HG03045 (cell line): ENCODE results near the gene PPFIA2.

ENCODE experiments used
- ATAC-seq: cut with Tn5 transposase; IDR thresholded peaks from one replicate; pipeline ENCODE4 v1.9.1; 2021; ENCODE audit warnings: mild to moderate bottlenecking, moderate library complexity; ENCODE audit not compliant: unreplicated experiment

Gene PPFIA2

GRCh38 chr12:81294325-81295190 is 464.6 kb downstream of the PPFIA2 start:
- no peak for ATAC-seq

DNA sequence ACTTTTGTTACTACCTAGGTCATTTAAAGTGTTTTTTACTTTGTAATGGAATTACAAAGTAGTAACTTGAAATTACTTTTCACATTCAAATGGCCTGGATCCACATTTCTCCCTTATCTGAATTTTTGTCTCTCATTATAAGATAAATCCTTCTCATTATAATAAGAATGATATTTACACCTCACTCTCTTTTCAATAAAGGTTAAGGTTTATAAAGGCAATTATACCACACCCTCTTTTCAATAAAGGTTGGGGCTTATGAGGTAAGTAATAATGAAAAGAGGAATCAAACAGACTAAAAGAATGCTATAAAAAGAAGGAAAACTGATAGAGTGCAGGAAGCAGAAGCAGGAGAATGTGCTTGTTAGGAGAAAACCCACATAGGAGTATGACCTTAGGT is 470.5 kb downstream of the PPFIA2 start:
- ATAC-seq = no peak

DNA sequence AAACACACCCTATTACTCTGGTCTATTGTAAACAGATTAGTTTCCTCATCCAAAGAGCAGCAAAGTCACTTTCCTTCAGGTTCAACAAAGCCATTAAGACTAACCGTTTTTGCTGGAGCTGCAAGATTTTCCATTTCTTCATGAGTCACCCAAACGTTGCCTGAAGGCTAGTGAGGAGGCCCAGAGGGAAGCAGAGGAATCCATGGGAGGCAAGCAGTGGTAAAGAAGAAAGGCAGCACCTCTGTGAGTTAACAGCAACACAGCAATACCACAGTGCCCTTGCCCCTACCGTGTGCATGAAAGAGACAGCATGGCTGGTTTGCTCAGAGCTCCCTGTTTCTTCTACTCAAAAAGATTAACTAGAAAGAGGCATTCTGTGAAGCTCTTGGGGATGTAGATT is 475.0 kb downstream of the PPFIA2 start:
- no peak for ATAC-seq

DNA sequence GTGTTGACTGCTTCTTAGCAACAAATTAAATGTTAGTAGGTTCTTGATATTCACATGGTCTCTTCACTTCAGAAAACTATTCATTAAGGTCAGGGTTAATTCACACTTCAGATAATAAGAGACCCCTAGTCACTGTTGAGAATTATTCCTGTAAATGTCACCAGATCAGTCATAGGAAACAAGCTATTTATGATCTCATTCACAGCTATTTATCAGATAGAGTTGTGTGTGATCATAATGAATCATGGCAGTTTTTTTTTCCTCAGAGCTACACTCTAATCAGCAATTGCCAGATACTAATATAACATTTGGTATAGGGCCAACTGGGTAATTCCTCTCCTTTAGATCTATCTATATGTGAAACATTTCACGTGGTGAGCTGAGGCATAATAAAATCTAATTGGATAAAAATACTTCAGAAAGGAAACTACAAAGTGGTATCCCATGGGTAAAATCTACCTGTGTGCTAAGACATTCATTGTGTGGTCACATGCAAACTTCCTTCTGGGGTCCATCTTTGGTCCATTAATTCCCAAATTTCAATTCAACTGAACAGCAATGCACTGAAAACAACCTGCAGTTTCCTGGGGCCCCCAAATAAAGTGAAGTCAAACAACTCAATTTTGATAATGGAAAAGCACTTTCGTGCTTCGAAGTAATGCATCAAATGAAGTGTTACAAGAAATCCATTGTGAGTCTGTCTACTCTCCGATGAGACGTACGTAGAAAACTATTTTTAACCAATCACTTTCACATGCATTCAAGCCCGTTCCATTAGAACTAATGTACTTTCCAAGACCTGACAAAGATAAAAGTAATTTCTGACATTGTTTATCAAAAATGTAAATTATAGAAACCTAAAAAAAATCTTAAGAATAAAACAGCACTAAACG is 484.3 kb downstream of the PPFIA2 start:
- ATAC-seq = no peak

DNA sequence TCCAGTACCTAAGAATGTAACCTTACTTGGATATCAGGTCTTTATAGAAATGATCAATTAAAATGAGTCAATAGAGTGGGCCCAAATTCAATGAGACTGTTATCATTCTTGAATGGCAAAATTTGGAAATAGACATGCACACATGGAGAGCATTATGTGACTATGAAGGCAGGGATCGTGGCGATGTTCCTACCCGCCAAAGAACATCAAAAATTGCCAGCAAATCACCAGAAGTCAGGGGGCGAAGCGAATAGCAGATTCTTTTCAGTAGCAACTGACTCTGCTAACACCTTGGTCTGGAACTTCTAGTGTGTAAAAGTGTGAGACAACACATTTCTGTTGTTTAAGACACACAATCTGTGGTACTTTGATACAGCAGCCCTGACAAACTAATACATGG is 488.8 kb downstream of the PPFIA2 start:
- no peak for ATAC-seq

DNA sequence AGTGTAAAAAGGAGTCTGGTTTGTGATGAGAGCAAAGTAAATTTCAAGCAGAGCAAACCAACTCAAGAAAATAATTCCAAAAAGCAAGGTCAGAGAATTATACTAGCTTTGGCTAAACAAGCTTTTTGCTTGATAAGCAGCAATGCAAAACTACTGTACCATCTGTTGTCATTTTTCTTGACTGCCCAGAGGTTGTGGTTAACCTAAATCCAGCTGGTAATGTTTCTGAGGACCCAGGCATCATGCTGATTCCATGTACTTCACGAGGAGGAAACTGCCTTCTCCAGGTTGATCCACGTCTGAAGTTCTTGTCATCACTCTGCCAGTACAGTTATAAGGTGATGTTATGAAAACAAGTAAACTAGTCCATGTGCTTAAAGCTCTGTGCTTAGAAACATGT is 496.1 kb downstream of the PPFIA2 start:
- no peak for ATAC-seq

DNA sequence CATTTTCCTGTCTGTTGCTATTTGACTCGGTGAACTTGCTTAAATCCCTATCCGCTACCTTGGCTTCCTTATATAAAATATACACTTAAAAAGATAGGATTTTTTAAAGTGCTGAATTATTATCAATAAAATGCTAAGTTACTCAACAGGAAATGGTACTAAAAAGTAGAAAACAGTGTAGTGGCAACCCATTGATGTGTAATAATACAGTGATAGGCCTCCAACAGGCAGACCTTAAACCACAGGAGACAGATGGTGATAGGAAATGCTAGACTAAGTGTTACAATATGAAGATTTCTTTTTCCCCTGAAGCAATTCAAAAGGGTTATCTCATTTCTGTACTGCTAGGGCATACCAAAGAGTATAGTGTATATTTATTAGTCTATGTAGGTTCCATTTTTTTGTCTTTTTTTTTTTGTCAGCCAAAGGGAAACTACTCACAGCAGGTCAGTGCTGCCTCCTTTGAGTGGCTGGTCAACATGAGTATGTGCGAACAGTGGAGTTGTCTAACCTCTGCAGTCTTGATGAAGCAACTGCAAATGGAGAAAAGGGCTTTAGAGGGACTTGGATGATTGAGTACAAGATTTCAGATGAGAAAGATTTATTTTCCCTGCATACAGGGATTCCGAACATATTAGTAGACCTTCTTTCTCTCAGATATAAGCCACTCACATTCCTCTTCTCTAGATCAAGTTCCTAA is 497.5 kb downstream of the PPFIA2 start:
- no peak for ATAC-seq

- no peak for ATAC-seq
These were observed 499.8 kb downstream of the PPFIA2 start for GRCh38 chr12:81259360-81259759.

GRCh38 chr12:81257947-81258551 is 501.1 kb downstream of the PPFIA2 start:
- ATAC-seq = no peak

DNA sequence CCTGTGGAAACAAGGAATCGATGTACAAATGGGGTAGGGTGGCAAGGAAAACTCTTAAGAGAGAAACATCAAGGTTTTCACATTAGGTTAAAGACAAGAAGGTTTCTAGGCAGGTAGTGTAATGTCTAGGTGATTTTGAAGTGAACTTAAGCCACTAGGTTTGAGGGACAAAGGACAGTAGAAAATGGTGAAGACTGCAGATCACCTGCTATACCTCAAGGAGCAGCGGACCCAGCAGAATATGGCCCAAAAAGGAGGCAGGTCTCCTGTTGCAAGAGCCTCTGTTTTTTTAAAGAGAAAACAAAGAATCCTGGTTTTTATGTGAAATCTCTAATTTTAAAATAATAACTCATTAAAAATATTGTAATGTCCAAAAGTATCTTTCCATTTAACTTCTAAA is 503.2 kb downstream of the PPFIA2 start:
- ATAC-seq = no peak

GRCh38 chr12:81255456-81255855 is 503.7 kb downstream of the PPFIA2 start:
- ATAC-seq = no peak

GRCh38 chr12:81253360-81253759 is 505.8 kb downstream of the PPFIA2 start:
- ATAC-seq = no peak

DNA sequence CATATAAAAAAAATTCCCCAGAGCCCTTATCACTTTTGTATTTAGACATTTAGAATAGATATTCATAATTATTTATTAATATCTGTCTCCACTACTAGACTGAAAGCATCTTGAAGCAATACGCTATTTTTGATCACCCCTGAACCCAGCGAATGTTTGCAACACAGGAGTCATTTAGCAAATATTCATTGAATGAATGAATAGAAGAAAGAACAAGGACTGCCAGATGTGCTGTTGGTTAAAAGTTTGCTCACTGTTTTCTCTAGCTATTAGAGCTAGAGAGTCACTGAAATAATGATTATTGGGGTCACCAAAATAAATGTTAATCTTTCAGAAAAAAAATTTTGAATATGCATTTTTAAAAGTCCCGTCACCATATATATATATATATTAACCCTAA is 506.9 kb downstream of the PPFIA2 start:
- ATAC-seq = no peak

GRCh38 chr12:81249976-81250375 is 509.2 kb downstream of the PPFIA2 start:
- no peak for ATAC-seq

DNA sequence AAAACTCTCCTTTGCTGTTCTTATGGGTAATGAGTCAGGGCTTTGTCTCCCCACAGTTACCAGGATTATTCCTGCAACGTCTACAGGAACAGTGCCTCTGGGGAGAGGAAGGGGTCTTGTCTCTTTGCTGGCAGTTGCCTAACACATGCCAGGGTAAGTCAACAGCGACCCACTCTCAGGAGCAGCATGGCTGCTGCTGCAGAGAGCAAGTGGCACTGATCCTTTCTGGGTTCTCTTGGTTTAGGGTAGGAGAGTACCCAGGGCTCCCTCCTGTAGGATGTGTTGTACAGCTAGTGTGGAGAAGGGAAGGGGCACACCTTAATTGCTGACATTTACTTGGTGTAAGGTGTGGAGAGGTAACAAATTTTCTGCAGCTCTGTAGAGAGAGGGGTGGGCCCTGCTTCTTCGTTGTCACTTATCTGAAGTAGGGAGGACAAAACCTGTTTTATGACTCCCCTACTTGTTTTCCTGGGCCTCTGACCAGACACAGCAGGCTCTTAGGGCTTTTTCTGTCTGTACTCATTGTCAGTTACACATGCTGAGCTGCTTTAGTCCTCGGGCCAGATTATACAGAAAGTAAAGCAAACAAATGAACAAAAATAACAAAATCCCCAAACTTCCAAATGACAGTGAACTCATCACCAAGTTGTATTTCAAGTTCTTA is 513.1 kb downstream of the PPFIA2 start:
- ATAC-seq = no peak

GRCh38 chr12:81245458-81245857 is 513.7 kb downstream of the PPFIA2 start:
- ATAC-seq = no peak

DNA sequence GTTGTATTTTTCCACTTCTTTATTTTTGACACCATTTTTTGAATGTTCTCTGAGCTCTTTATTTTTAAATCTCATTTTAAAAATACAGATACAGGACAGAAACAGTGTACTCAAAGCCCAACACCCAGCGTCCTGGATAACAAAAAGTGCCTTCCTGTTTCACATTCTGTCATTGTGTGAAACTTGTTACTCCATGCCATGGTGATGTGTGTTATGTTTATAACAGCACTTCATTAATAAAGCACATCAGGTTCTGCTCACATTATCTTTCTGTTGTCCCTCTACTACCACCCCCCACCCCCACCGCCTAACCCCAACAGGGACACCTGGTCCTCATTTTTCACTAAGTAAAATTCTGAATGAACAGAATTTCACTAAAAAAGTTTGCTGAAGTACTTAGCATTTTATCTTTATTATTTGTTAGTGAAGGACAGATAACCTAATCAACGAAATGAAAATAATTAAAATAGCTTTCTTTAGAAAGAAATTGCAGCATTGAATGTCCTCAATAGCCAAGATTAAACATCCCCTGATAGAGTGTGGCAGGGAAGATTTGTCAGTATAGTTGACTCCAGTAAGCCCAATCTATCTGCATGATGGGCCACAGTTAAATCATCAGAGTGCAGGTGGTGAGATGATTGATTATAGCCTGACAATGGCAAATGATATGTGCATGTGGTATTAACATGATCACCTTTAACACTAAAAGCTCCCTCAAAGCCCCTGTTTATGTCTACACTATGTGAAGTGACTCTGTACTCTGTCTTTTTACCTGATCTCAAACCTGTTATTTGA is 527.4 kb downstream of the PPFIA2 start:
- no peak for ATAC-seq

DNA sequence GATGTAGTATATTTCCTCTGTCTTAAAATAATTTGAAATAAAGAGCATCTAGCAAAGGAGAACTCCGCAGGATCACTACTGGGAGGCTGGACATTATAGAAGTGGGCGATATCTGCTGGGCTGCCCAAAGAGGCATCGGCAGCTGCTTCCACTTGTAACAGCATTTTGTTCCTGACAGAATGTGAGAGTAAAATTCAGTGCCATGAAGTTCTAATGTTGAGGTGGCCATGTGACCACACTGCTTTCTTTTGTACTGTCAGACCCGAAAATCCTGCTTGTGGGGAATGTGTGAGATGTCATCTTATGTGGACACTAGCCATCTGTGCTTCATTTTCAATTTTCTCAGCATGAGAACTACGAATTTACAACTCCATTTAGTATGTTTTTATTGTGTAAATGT is 529.4 kb downstream of the PPFIA2 start:
- no peak for ATAC-seq

- no peak for ATAC-seq
These were observed 534.5 kb downstream of the PPFIA2 start for GRCh38 chr12:81224626-81225025.
